ENCODE data around the gene NKX3-2.

NKX3-2 gene

DNA sequence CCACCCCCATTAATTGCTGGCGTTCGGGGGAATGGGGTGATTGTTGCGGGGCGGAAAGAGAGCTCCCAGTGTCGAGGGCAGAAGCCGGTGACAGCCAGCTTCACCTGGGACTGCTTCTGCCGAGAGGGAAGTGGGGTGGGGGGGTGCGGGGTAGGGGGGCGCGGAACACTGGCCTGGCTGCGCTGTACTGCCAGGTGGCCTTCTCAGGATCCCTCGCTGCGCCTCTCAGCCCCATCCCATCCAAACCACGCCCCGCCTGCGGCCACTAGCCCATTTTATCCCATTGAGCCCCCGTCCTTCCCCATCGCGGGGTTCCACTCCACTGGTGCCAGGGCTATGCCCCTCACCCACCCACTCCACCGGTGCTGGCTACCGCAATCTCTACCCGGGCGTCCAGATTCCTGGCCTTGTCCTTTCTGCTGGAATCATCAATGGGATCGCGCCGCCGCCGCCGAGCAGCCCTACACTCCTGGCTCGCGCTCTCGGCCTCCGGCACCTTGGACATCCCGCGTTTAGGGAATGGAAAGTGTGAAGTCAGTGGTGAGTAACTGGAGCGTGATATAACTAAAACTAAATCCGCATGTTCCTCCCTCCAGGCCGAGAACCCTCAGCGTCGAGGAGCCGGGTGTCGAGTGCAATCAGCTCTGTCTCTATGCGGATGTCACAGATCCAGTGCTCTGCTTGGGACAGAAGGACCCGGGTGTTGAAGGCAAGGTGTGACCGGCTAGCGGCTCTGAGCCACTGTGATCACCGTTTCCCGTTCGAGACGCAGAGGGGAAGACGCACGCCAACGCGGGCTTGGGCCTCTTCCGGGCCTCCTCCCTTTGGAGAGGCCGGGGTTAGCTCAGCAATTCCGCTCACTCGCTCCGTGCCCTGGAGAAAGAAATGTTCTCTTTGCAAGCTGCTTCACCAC lies 20.5 kb downstream of the NKX3-2 start:
- TF ChIP-seq, protein P1, sequence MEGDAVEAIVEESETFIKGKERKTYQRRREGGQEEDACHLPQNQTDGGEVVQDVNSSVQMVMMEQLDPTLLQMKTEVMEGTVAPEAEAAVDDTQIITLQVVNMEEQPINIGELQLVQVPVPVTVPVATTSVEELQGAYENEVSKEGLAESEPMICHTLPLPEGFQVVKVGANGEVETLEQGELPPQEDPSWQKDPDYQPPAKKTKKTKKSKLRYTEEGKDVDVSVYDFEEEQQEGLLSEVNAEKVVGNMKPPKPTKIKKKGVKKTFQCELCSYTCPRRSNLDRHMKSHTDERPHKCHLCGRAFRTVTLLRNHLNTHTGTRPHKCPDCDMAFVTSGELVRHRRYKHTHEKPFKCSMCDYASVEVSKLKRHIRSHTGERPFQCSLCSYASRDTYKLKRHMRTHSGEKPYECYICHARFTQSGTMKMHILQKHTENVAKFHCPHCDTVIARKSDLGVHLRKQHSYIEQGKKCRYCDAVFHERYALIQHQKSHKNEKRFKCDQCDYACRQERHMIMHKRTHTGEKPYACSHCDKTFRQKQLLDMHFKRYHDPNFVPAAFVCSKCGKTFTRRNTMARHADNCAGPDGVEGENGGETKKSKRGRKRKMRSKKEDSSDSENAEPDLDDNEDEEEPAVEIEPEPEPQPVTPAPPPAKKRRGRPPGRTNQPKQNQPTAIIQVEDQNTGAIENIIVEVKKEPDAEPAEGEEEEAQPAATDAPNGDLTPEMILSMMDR (conservative IDR thresholded peaks at IDR 0.05; ENCODE audit: low read depth): no peak
- H3K27ac ChIP-seq: no peak overlapping the region
- POLR2A ChIA-PET (ENCODE audit: low non-redundant PET): no interaction called here
- CTCF ChIA-PET: no interaction called here
- DNase-seq (ENCODE audit: low spot score): no peak

DNA sequence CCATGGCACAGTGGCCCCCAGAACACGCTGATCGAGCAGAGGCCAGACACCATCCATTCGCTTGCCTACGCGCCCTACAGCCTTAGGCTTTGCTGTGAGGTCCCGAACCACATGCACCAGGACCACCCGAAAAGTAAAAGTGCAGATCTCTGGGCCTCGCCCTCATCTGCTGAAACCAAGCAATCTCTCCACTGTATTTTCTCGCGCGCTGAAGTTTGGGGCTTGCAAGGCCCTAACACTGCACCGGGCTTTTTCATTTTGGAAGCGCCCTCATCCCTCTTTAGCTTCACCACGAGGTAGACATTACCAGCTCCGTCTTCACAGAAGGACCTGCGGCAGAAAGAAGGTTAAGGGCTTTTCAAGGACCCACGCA lies 21.2 kb downstream of the NKX3-2 start:
- H3K27ac ChIP-seq: no peak overlapping the region
- TF ChIP-seq, protein P1 (conservative IDR thresholded peaks at IDR 0.05; ENCODE audit: low read depth): no peak
- POLR2A ChIA-PET (ENCODE audit: low non-redundant PET): no interaction called here
- no peak for DNase-seq (ENCODE audit: low spot score)
- CTCF ChIA-PET: no interaction called here

DNA sequence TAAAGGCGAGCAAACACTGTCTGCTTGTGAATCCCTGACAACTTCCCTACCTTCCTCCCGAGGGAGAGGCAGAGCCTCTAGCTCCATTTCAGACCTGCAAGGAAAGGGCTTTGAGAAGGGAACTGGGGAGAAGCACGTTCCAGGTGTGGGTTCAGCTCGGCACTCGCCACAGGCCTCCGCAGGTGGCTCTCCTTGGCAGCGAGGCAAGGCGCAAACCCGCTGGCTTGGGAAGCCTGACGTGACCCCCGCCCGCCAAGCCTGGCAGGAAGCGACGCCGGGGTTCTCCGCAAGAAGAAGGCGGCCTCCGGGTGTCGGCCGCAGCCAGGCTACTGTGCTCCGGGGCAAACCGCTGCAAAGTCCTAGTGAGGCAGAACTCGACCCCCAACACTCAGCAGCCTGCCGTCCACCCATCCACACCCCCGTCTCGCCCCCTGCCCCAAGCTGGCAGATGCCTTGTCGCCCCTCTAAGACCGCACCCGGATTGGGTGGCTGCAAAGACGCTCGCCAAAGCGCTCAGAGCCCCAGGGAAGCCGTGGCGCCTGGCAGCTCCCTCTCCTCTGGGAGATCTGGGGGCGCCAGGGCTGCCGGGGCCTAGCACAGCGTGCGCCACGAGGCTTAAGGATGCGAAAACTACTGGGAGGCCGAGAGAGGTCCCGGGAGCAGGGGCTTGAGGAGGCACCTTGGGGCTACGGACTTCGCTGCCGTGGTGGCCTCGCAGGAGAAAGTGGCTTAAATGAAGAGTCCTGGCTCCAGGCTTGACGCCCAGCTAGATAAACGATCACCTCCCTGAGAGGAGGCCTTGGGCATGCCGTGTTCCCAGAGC lies 21.8 kb downstream of the NKX3-2 start:
- H3K27ac ChIP-seq: no peak overlapping the region
- ChIA-PET POLR2A (ENCODE audit: low non-redundant PET) (no interaction called here), CTCF (interaction anchor here (0.6 kb wide), 2 partner anchors 24 to 790 kb away, joined by 4 read pairs; no protein-coding TSS in a partner anchor)
- no peak for DNase-seq (ENCODE audit: low spot score)
- TF ChIP-seq, protein P1 (conservative IDR thresholded peaks at IDR 0.05; ENCODE audit: low read depth): no peak

DNA sequence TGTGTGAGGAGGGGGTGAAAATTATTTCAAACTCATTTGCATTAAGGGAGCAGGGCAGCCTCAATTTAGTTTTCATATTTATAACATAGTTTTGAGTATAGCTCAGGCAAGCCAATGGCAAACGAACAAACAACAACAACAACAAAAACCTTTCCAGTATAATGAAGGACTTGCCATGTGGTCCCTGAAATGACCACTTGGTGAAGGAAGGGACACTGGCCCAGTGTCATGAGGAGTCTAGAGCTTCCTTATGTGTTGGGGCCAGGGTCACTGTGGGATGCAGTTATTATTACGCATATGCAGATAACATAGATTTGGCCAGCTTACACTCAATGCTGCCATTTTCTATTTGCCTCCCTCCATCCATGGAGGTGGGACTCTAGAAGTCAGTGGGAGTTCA lies 23.3 kb downstream of the NKX3-2 start:
- no peak overlapping the region for H3K27ac ChIP-seq
- DNase-seq (ENCODE audit: low spot score): no peak
- ChIA-PET CTCF (interaction anchor here (0.6 kb wide), 1 partner anchor 12 kb away, joined by 3 read pairs; no protein-coding TSS in a partner anchor), POLR2A (ENCODE audit: low non-redundant PET) (no interaction called here)
- TF ChIP-seq, protein P1 (conservative IDR thresholded peaks at IDR 0.05; ENCODE audit: low read depth): no peak

DNA sequence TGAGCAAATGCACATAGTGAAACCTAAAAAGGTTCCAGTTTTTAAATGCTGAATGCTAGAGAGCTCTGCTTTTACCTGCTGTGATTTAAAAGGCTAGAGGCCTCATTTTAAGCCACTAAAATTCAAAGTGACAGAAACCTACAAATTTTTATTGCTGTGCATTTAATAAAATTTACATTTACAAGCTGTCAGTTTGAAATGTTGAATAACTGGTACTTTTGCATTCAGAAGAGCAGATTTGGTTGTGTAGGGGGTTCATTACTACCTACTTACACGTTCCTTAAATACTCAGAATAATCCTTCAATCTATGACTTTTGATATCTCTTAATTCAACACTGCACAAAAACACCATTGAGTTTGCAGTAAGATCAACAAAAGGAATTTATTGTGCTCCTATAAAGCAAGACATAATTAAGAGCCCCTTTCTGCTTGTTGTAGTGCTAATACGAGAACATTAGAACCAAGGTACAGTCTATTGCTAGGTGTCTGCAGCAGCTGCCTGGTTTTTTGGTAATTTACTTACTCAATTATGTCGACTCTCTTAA lies 27.9 kb downstream of the NKX3-2 start:
- CTCF ChIA-PET: no interaction called here
- POLR2A ChIA-PET (ENCODE audit: low non-redundant PET): no interaction called here
- TF ChIP-seq, protein P1 (conservative IDR thresholded peaks at IDR 0.05; ENCODE audit: low read depth): no peak
- no peak for DNase-seq (ENCODE audit: low spot score)
- H3K27ac ChIP-seq: no peak overlapping the region

DNA sequence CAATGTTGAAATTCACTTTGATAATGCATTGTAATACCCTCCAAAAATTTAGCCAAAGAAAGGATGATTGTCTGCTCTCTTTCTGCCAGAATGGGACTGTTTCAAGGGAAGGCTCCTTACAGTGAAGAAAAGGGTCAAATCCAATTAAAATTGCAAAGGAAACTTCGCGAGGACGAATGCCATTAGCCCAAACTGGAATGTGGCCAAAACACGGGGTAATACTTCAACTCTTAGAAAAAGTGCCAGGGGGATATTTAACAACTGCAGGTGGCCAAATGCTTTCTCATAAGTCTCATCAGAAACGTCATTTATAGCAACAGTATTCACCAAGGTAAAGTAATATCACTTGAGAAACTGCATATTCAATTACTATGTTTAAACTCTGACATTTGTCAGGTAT lies 29.0 kb downstream of the NKX3-2 start:
- TF ChIP-seq, protein P1 (conservative IDR thresholded peaks at IDR 0.05; ENCODE audit: low read depth): no peak
- ChIA-PET CTCF (no interaction called here), POLR2A (ENCODE audit: low non-redundant PET) (no interaction called here)
- no peak for DNase-seq (ENCODE audit: low spot score)
- no peak overlapping the region for H3K27ac ChIP-seq

All from RWPE1 (cell line).